IMR-90 (cell line): ENCODE data around the gene SLC12A4. TPM values are rescaled to one million over a fixed set of nuclear protein-coding genes. Genes with fewer than 3 reads are reported as not detected.

Experiments used
- ATAC-seq: fragments of 200-7000 bp; cut with Tn5 transposase; 2 replicates; pipeline ENCODE4 v1.9.1; 2020; ENCODE audit warnings: low read depth, mild to moderate bottlenecking, moderate library complexity
- BruUV-seq: library from RNA; stranded (reverse); fragments of 400-500 nt; replicated peaks from 2 replicates; lab custom pipeline; 2021; lab: Mats Ljungman, UMichigan
- CTCF ChIA-PET: fragments of 300-600 bp; formaldehyde crosslinking; extraction: SDS; loops from one replicate; lab custom pipeline; 2021; ENCODE audit warnings: antibody characterized with exemption; lab: Yijun Ruan, JAX
- POLR2A ChIA-PET: fragments of 300-600 bp; sonication (Branson Sonifier 250); formaldehyde crosslinking; loops from one replicate; lab custom pipeline; 2022; ENCODE audit warnings: antibody characterized with exemption; ENCODE audit not compliant: unreplicated experiment; lab: Charles Lee
- DNase-seq: peaks from one replicate; pipeline ENCODE4 v3.0.0; 2013
- H2AFZ ChIP-seq: replicated peaks from 2 replicates; pipeline ENCODE3; 2013; ENCODE audit warnings: low read length, mild to moderate bottlenecking; ENCODE audit not compliant: poor library complexity
- H2AK5ac ChIP-seq: 2 replicates; pipeline ENCODE4 v1.6.1; 2013; ENCODE audit warnings: low read depth, low read length, inconsistent platforms
- H2AK9ac ChIP-seq: replicated peaks from 2 replicates; pipeline ENCODE3; 2013; ENCODE audit warnings: mild to moderate bottlenecking, low read depth, low read length, moderate library complexity; ENCODE audit not compliant: poor library complexity
- H2BK120ac ChIP-seq: 2 replicates; pipeline ENCODE4 v1.6.1; 2013; ENCODE audit warnings: low read depth, low read length, inconsistent platforms
- H2BK15ac ChIP-seq: 3 replicates; pipeline ENCODE4 v1.6.1; 2013; ENCODE audit warnings: low read depth, low read length, inconsistent platforms
- H2BK20ac ChIP-seq: 2 replicates; pipeline ENCODE4 v1.6.1; 2013; ENCODE audit warnings: low read depth, mild to moderate bottlenecking, inconsistent platforms, low read length, moderate library complexity
- H2BK5ac ChIP-seq: 2 replicates; pipeline ENCODE4 v1.6.1; 2013; ENCODE audit warnings: mild to moderate bottlenecking, low read depth, low read length, inconsistent platforms; ENCODE audit not compliant: poor library complexity, severe bottlenecking
- H3K14ac ChIP-seq: replicated peaks from 2 replicates; pipeline ENCODE4 v1.6.1; 2013; ENCODE audit warnings: low read depth, low read length, inconsistent platforms
- H3K18ac ChIP-seq: 2 replicates; pipeline ENCODE4 v1.6.1; 2013; ENCODE audit warnings: low read depth, low read length, control low read depth
- H3K23ac ChIP-seq: 2 replicates; pipeline ENCODE4 v1.6.1; 2013; ENCODE audit warnings: low read depth, low read length, inconsistent platforms
- H3K27ac ChIP-seq: 2 replicates; pipeline ENCODE4 v1.5.1; 2013; ENCODE audit warnings: mild to moderate bottlenecking, control low read depth, low read length; ENCODE audit not compliant: insufficient read depth
- H3K27me3 ChIP-seq: 2 replicates; pipeline ENCODE4 v1.6.1; 2013; ENCODE audit warnings: low read length; ENCODE audit not compliant: control insufficient read depth, insufficient read depth
- H3K36me3 ChIP-seq: 2 replicates; pipeline ENCODE4 v1.6.1; 2013; ENCODE audit warnings: low read length, mixed read lengths; ENCODE audit not compliant: control insufficient read depth, insufficient read depth
- H3K4ac ChIP-seq: 2 replicates; pipeline ENCODE4 v1.6.1; 2013; ENCODE audit warnings: low read depth, low read length, inconsistent platforms
- H3K4me1 ChIP-seq: 2 replicates; pipeline ENCODE4 v1.6.1; 2013; ENCODE audit warnings: low read length, mixed read lengths; ENCODE audit not compliant: control insufficient read depth, insufficient read depth
- H3K4me2 ChIP-seq: 2 replicates; pipeline ENCODE4 v1.6.1; 2013; ENCODE audit warnings: low read depth, mild to moderate bottlenecking, control low read depth, low read length, moderate library complexity
- H3K4me3 ChIP-seq: 2 replicates; pipeline ENCODE4 v1.5.1; 2013; ENCODE audit warnings: low read depth, mild to moderate bottlenecking, control low read depth, low read length, moderate library complexity; ENCODE audit not compliant: insufficient read depth
- H3K56ac ChIP-seq: 2 replicates; pipeline ENCODE4 v1.6.1; 2013; ENCODE audit warnings: low read length, inconsistent platforms; ENCODE audit not compliant: insufficient read depth; ENCODE audit errors: extremely low read depth
- H3K79me1 ChIP-seq, 2 experiments: 2 replicates each; pipeline ENCODE4 v1.6.1; 2013; ENCODE audit warnings: low read length in 2 of 2, inconsistent platforms in 1 of 2, low read depth in 1 of 2
- H3K9ac ChIP-seq: 2 replicates; pipeline ENCODE4 v1.6.1; 2013; ENCODE audit warnings: low read depth, low read length, control low read depth
- H3K9me1 ChIP-seq: 2 replicates; pipeline ENCODE4 v1.6.1; 2013; ENCODE audit warnings: low read length, inconsistent platforms; ENCODE audit not compliant: insufficient read depth
- H3K9me3 ChIP-seq: 2 replicates; pipeline ENCODE4 v1.6.1; 2013; ENCODE audit warnings: low read length; ENCODE audit not compliant: control insufficient read depth, insufficient read depth
- H4K20me1 ChIP-seq: 2 replicates; pipeline ENCODE4 v1.6.1; 2013; ENCODE audit warnings: low read length, inconsistent platforms; ENCODE audit not compliant: insufficient read depth
- H4K5ac ChIP-seq: 2 replicates; pipeline ENCODE4 v1.6.1; 2013; ENCODE audit warnings: mild to moderate bottlenecking, low read depth, low read length, control low read depth
- H4K8ac ChIP-seq, 2 experiments: 2 replicates each; pipeline ENCODE4 v1.6.1; 2013; ENCODE audit warnings: low read depth in 2 of 2, low read length in 2 of 2, control low read depth in 1 of 2, inconsistent platforms in 1 of 2
- H4K91ac ChIP-seq: 2 replicates; pipeline ENCODE4 v1.6.1; 2013; ENCODE audit warnings: low read depth, low read length, inconsistent platforms; ENCODE audit not compliant: insufficient read depth
- BHLHE40 ChIP-seq: fragments of 150-350 bp; IDR thresholded peaks from 2 replicates; pipeline ENCODE4 v1.6.1; 2016; ENCODE audit warnings: mild to moderate bottlenecking, low read depth, low read length
- CHD1 ChIP-seq: IDR thresholded peaks from 2 replicates; pipeline ENCODE4 v1.6.1; 2012; ENCODE audit warnings: low read depth, low read length, improper control_type of control experiment
- MAZ ChIP-seq: IDR thresholded peaks from 2 replicates; pipeline ENCODE4 v1.6.1; 2012; ENCODE audit warnings: low read depth, mild to moderate bottlenecking, low read length, improper control_type of control experiment, moderate library complexity, borderline replicate concordance
- MXI1 ChIP-seq: IDR thresholded peaks from 2 replicates; pipeline ENCODE4 v1.6.1; 2012; ENCODE audit warnings: low read depth, mild to moderate bottlenecking, low read length, moderate library complexity, borderline replicate concordance
- POLR2A ChIP-seq: IDR thresholded peaks from 2 replicates; pipeline ENCODE4 v1.6.1; 2012; ENCODE audit warnings: mild to moderate bottlenecking, low read depth, low read length
- RAD21 ChIP-seq: IDR thresholded peaks from 2 replicates; pipeline ENCODE4 v1.6.1; 2012; ENCODE audit warnings: low read length, improper control_type of control experiment
- RFX5 ChIP-seq: IDR thresholded peaks from 2 replicates; pipeline ENCODE4 v1.8.0; 2012; ENCODE audit warnings: low read depth, mild to moderate bottlenecking, low read length, moderate library complexity
- SMC3 ChIP-seq: fragments of 150-350 bp; IDR thresholded peaks from 2 replicates; pipeline ENCODE4 v1.6.1; 2016; ENCODE audit warnings: low read depth, mild to moderate bottlenecking, antibody characterized with exemption, low read length, moderate library complexity
- WGBS, 2 experiments: methylation state at CpG; one replicate each; pipeline versions ENCODE4 v1.1.5 to v1.1.7; 2013; ENCODE audit warnings: missing lambda C conversion rate in 2 of 2; ENCODE audit not compliant: insufficient read length in 1 of 2; ENCODE audit errors: extremely low coverage in 2 of 2; 5-methylcytosine and 5-hydroxymethylcytosine counted together
- dilution Hi-C: fragments of 300-500 bp; cut with HindIII; formaldehyde crosslinking; loops from one replicate; pipeline ENCODE4 v1.14.3; 2018; ENCODE audit warnings: low sequenced_read_pairs; ENCODE audit not compliant: unreplicated experiment
- in situ Hi-C: fragments of 300-500 bp; cut with MboI; formaldehyde crosslinking; loops from 3 replicates; pipeline ENCODE4 v1.14.3; 2019; ENCODE audit warnings: low sequenced_read_pairs, inconsistent platforms, mixed read lengths
- intact Hi-C: fragments of 100-400 bp; cut with micrococcal nuclease; formaldehyde crosslinking; loops from 2 replicates; pipeline ENCODE4 v1.10.0; 2022
- polyA plus RNA-seq, 3 experiments: library from polyadenylated mRNA; depleted of rRNA; stranded (reverse); fragments of >200 nt; gene quantifications; 2 replicates each; pipeline ENCODE4 v1.2.3, GENCODE V29; 2012; ENCODE audit warnings: low replicate concordance in 1 of 3
- total RNA-seq: library from RNA; depleted of rRNA; stranded (reverse); fragments of >200 nt; gene quantifications from 2 replicates; pipeline ENCODE4 v1.2.3, GENCODE V29; 2012
- TF ChIP-seq, protein P1 (sequence below): fragments of 150-350 bp; IDR thresholded peaks from 2 replicates; pipeline ENCODE4 v1.6.1; 2016; ENCODE audit warnings: low read depth, mild to moderate bottlenecking, low read length, moderate library complexity, borderline replicate concordance

Gene SLC12A4
- total and polyA plus RNA-seq, 2 of the 4 experiments (the other 2 are of a cell fraction): 36.6 to 132 TPM

DNA sequence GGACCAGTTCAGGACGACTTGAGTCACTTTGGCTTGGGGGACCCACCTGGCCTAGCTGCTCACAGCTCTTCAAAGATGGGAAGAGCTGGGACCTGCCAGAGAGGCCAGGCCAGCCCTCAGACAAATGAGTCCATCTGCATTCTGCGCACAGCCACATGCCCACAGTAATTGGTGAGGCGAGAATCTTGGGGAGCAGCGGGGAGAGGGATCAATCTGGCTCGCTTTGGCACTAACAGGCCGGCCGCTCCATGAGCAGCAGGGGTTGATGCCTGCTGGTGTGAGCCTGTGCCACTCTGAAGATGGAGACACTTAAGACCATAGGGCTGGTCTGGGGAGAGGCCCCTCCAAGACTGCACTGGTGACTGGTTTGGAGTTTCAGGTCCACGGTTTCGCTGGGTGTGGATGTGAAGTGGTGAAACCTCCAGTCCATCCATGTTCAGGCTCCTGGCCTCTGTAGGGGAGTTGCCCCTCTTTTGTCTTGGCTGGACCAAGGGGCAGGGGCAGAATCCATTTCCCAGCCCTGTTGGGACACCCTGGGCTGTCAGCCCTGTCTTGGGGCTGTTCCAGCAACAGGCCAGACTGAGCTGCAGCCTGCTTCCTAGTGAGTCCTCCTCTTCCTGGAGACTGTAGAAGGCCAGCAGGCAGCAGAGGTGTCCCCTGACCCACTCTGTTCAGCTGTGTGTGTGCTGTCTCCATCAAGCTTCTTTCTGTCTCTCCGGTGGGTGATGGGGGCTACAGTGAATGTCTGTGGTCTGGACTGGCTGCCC, 44.1 kb downstream of the SLC12A4 start:
- peaks cover 66% of the 10 kb centered on the region for H4K20me1 ChIP-seq
- DNase-seq: no peak
- CTCF ChIA-PET: interaction anchor here (0.6 to 0.9 kb wide), 2 partner anchors 42 to 403 kb away, joined by 3 to 8 read pairs; no protein-coding TSS in a partner anchor

More for the DNA sequence above, 44.1 kb downstream of the SLC12A4 start:
- H3K27me3 ChIP-seq: no peaks in the 10 kb centered on the region
- 96% methylated on average over 4 of the region's 10 CpGs; no CpG with 5 or more reads in 1 of the 2 experiments for WGBS, 2 experiments
- intact Hi-C loops: no loop called here
- no peak overlapping the region for H3K18ac ChIP-seq
- H2BK15ac ChIP-seq: no peak overlapping the region
- no peak overlapping the region for H3K4ac ChIP-seq
- in situ Hi-C loops: no loop called here
- H4K91ac ChIP-seq: no peak overlapping the region
- H2AK5ac ChIP-seq: no peak overlapping the region
- H3K9me1 ChIP-seq: peaks cover 6% of the 10 kb centered on the region
- H2AK9ac ChIP-seq: no peak overlapping the region
- no TSS peak for BruUV-seq
- H3K4me2 ChIP-seq: no peak overlapping the region
- ATAC-seq: no peak
- no peak overlapping the region for H3K27ac ChIP-seq
- H3K4me3 ChIP-seq: no peak overlapping the region
- H2BK5ac ChIP-seq: no peak overlapping the region
- no peak overlapping the region for H4K8ac ChIP-seq
- no peak overlapping the region for H2AFZ ChIP-seq
- H3K9me3 ChIP-seq: no peaks in the 10 kb centered on the region
- H3K9ac ChIP-seq: no peak overlapping the region
- H2BK120ac ChIP-seq: no peak overlapping the region
- dilution Hi-C loops: no loop called here
- POLR2A ChIA-PET: interaction anchor here (1.0 kb wide), 1 partner anchor 8 kb away, joined by 3 read pairs; no protein-coding TSS in a partner anchor
- TF ChIP-seq SMC3 (no peak), RFX5 (no peak), RAD21 (no peak), MXI1 (no peak), MAZ (no peak), CHD1 (no peak), POLR2A (no peak), BHLHE40 (no peak)
- TF ChIP-seq, protein P1, sequence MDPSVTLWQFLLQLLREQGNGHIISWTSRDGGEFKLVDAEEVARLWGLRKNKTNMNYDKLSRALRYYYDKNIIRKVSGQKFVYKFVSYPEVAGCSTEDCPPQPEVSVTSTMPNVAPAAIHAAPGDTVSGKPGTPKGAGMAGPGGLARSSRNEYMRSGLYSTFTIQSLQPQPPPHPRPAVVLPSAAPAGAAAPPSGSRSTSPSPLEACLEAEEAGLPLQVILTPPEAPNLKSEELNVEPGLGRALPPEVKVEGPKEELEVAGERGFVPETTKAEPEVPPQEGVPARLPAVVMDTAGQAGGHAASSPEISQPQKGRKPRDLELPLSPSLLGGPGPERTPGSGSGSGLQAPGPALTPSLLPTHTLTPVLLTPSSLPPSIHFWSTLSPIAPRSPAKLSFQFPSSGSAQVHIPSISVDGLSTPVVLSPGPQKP: no peak
- no peak overlapping the region for H3K56ac ChIP-seq
- H3K4me1 ChIP-seq: no peaks in the 10 kb centered on the region
- H3K79me1 ChIP-seq: peaks cover 12 to 59% of the 10 kb centered on the region in 2 experiments
- H3K23ac ChIP-seq: no peak overlapping the region
- no peak overlapping the region for H2BK20ac ChIP-seq
- H4K5ac ChIP-seq: no peak overlapping the region
- H3K36me3 ChIP-seq: peaks cover 27% of the 10 kb centered on the region
- H3K14ac ChIP-seq: no peak overlapping the region
